ENCODE results near the gene SIGLEC14. TPM values are rescaled to one million over a fixed set of nuclear protein-coding genes. Genes with fewer than 3 reads are reported as not detected.

Gene SIGLEC14
- total RNA-seq, 4 donors from 2014 or later = 0.98 to 4.6 (median 3.4) TPM; not detected in 1

DNA sequence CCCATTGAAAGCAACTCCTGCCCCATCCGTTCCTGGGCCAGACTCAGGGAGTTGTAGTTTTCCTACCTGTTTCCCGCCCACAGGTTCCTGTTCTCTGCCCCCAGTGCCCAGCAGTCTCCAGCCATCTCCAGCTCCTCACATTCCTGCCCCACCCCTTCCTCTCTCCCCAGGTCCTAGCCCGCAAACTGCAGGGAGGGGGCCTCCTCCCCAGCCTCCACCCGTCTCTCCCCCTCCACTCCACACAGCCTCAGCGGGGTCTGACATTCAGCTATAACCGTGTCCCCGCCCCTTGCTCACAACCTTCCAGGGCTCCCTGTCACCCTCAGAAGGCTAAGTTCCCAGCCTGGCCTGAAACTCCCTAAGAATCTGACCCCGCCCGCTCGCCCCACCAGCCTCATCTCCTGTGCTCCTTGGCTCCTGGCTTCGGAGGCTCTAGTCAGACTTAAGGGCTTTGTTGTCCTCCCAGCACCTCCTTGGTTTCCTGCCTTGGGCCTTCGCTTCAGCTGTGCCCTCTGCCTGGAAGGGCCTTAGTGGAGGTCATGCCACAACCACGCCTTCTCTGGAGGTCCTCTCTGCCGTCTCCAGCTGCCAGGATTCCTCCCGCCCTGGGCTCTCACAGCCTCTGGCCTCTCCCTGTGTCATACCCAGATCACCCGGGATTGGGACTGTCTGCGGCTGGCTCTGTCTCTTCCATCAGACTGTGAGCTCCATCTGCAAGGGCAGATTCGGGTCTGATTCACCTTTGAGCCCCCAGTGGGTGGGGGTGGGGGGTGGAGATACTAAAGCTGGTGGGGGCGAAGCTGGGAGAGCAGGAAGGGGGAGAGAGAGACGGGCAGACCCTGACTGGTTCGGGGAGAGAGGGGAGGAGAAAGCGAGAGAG, 41.4 kb upstream of the SIGLEC14 start:
- TF ChIP-seq, protein P1, sequence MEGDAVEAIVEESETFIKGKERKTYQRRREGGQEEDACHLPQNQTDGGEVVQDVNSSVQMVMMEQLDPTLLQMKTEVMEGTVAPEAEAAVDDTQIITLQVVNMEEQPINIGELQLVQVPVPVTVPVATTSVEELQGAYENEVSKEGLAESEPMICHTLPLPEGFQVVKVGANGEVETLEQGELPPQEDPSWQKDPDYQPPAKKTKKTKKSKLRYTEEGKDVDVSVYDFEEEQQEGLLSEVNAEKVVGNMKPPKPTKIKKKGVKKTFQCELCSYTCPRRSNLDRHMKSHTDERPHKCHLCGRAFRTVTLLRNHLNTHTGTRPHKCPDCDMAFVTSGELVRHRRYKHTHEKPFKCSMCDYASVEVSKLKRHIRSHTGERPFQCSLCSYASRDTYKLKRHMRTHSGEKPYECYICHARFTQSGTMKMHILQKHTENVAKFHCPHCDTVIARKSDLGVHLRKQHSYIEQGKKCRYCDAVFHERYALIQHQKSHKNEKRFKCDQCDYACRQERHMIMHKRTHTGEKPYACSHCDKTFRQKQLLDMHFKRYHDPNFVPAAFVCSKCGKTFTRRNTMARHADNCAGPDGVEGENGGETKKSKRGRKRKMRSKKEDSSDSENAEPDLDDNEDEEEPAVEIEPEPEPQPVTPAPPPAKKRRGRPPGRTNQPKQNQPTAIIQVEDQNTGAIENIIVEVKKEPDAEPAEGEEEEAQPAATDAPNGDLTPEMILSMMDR (IDR thresholded peaks at IDR 0.05; ENCODE audit: low read depth) = no peak

DNA sequence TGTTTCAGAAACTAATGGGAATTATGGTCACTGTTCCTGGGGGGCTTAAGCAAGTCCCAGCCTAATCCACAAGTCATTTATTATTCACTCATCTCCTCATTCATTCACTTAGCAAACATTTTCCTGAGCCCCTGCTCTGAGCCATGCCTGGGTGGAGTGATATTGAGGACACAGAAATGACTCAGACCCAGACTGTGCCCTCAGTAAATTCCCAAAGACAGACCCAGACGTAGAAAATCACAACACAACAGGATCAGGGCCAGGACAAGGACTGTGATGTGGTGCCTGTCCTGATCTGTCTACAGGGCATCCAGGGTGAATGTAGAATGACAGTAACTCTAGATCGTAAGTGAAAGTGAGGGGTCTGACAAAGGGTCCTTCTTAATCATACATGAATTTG, 39.5 kb upstream of the SIGLEC14 start:
- TF ChIP-seq, protein P1 (IDR thresholded peaks at IDR 0.05; ENCODE audit: low read depth) = no peak

DNA sequence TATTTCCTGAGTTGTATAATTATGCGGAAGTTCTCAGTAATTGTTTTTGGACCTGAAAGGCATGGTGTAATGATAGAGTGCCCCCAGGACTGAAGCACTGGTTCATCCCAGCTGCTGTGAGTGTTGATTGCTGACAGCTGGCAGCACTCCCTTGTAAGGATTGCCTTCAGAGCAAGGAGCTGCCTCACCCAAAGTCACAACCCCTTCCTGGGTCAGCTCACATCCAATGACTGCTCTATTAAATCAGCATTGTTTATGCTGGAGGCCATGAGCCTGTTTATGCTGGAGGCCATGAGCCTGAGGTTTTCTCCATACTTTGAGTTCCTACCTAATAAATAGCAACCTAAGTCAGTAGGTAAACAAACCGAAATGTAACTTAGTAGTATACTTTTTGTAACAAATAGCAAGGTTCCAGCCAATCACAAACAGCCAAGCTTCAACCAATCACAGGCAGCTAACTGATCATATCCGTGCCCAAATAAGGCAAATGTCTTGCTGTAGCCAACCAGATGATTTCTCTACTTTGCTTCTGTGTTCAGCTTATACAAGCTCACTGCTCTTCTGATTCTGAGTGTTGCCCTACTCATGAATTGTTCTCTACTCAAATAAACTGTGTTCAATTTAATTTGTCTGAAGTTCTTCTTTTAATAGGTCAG, 34.8 kb upstream of the SIGLEC14 start:
- TF ChIP-seq, protein P1 (IDR thresholded peaks at IDR 0.05; ENCODE audit: low read depth) = no peak

DNA sequence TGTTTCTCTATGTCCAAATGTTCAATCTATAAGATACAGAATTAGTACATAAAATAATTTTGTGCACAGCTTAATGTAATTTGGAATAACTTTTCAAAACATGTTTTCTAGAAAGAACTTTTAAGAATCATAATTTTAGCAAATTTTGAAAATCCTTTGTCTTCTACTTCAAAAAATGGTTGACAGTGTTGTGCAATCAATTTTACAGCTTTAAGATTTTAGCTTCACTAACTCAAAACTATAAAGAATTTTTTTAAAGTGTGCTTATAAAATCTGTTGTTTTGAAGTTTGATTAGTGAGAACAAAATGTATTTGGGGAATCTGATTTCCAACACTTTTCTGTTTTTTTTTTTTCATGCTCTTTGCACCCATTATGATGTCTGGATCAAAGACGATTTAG, 33.8 kb upstream of the SIGLEC14 start:
- TF ChIP-seq, protein P1 (IDR thresholded peaks at IDR 0.05; ENCODE audit: low read depth) = no peak

DNA sequence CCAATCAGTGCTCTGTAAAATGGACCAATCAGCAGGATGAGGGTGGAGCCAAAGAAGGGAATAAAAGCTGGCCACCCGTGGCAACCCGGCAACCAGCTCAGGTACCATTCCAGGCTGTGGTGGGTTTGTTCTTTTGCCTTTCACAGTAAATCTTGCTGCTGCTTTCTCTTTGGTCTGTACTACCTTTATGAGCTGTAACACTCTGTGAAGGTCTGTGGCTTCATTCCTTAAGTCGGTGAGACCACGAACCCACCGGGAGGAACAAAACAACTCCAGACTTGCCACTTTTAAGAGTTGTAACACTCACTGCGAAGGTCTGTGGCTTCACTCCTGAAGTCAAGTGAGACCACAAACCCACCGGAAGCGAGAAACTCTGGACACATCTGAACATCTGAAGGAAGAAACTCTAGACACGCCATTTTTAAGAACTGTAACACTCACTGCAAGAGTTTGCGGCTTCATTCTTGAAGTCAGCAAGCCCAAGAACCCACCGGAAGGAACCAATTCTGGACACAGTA, 30.0 kb upstream of the SIGLEC14 start:
- TF ChIP-seq, protein P1 (IDR thresholded peaks at IDR 0.05; ENCODE audit: low read depth) = no peak

DNA sequence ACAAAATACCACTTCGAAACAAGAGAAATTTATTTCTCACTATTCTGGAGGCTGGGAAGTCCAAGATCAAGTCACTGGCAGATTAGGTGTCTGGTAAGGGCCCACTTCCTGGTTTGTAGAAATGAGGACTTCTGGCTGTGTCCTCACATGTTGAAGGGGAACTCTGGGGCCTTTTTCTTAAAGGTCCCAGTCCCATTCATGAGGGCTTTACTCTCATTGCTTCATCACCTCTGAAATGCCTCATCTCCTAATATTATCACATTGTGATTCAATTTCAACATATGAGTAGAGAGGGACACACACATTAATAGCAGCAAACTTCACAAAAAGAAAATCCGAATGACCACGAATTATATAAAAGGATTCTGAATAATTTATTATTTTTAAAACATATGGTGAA, 21.6 kb upstream of the SIGLEC14 start:
- TF ChIP-seq, protein P1 (IDR thresholded peaks at IDR 0.05; ENCODE audit: low read depth) = no peak

DNA sequence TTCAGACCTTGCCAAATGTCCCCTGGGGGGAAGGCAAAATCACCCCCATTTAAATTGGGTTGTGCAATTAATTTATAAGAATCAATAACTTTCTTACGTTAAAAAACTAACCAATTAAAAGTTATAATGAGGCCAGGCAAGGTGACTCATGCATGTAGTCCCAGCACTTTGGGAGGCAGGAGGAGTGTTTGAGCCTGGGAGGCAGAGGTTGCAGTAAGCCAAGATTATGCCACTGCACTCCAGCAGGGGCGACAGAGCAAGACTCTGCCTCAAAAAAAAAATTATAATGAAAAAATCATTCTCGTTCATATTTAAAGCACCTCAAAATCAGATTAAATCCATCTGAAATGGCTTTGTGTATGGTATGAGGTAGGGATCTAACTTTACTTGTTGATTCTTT, 18.4 kb upstream of the SIGLEC14 start:
- TF ChIP-seq, protein P1 (IDR thresholded peaks at IDR 0.05; ENCODE audit: low read depth) = no peak

All from subcutaneous adipose tissue (tissue), 4 donors.